GM23338 (cell line): ENCODE results near the gene S100A6. TPM values are rescaled to one million over a fixed set of nuclear protein-coding genes. Genes with fewer than 3 reads are reported as not detected.
A peak's percentile ranks its signal among the peaks of the same experiment; 100 is the strongest.

Experiments used
- ATAC-seq: fragments of 200-7000 bp; cut with Tn5 transposase; 3 replicates; pipeline ENCODE4 v1.9.1; 2020
- DNase-seq: peaks from one replicate; pipeline ENCODE4 v3.0.0-alpha.2; 2015; ENCODE audit warnings: low spot score
- H2AFZ ChIP-seq: fragments of 200-600 bp; sonication (generic); 2 replicates; pipeline ENCODE4 v1.8.0; 2016; ENCODE audit warnings: antibody characterized with exemption, mild to moderate bottlenecking, moderate library complexity
- H3F3A ChIP-seq: fragments of 200-600 bp; sonication (generic); replicated peaks from 2 replicates; pipeline ENCODE4 v1.8.0; 2017; ENCODE audit warnings: antibody characterized with exemption, mixed run types, low read depth
- H3K27ac ChIP-seq: fragments of 200-600 bp; sonication (generic); 2 replicates; pipeline ENCODE4 v1.6.1; 2016; ENCODE audit warnings: low read depth
- H3K27me3 ChIP-seq: fragments of 200-600 bp; sonication (generic); 2 replicates; pipeline ENCODE4 v1.8.0; 2016; ENCODE audit warnings: mild to moderate bottlenecking, mixed run types, moderate library complexity; ENCODE audit not compliant: insufficient read depth
- H3K36me3 ChIP-seq: fragments of 200-600 bp; sonication (generic); 2 replicates; pipeline ENCODE4 v1.8.0; 2016; ENCODE audit warnings: mild to moderate bottlenecking; ENCODE audit not compliant: insufficient read depth
- H3K4me1 ChIP-seq: fragments of 200-600 bp; sonication (generic); 2 replicates; pipeline ENCODE4 v1.8.0; 2016; ENCODE audit warnings: mild to moderate bottlenecking, moderate library complexity; ENCODE audit not compliant: insufficient read depth
- H3K4me2 ChIP-seq: fragments of 200-600 bp; sonication (generic); 2 replicates; pipeline ENCODE4 v1.7.1; 2017; ENCODE audit warnings: mixed run types
- H3K4me3 ChIP-seq: fragments of 200-600 bp; sonication (generic); 2 replicates; pipeline ENCODE4 v1.6.1; 2016; ENCODE audit warnings: mixed run types
- H3K79me2 ChIP-seq: fragments of 200-600 bp; sonication (generic); replicated peaks from 2 replicates; pipeline ENCODE4 v1.8.0; 2017; ENCODE audit warnings: mild to moderate bottlenecking; ENCODE audit not compliant: insufficient read depth
- H3K9me2 ChIP-seq: fragments of 200-600 bp; sonication (generic); 2 replicates; pipeline ENCODE4 v1.8.0; 2017; ENCODE audit not compliant: insufficient read depth
- H4K20me1 ChIP-seq: fragments of 200-600 bp; sonication (generic); replicated peaks from 2 replicates; pipeline ENCODE4 v1.8.0; 2017; ENCODE audit warnings: mild to moderate bottlenecking; ENCODE audit not compliant: insufficient read depth
- H3K27ac Mint-ChIP-seq: 2 replicates; pipeline ENCODE4 v1.8.0; 2020; ENCODE audit warnings: inconsistent platforms, mild to moderate bottlenecking, moderate library complexity, mixed read lengths
- H3K27me3 Mint-ChIP-seq: 3 replicates; pipeline ENCODE4 v1.8.0; 2022; ENCODE audit warnings: low read depth, mild to moderate bottlenecking, moderate library complexity, mixed read lengths, inconsistent platforms; ENCODE audit not compliant: insufficient read depth, poor library complexity
- H3K36me3 Mint-ChIP-seq: 3 replicates; pipeline ENCODE4 v1.8.0; 2021; ENCODE audit warnings: low read depth, mild to moderate bottlenecking, inconsistent platforms, moderate library complexity, mixed read lengths
- H3K4me1 Mint-ChIP-seq: 3 replicates; pipeline ENCODE4 v1.8.0; 2020; ENCODE audit warnings: mild to moderate bottlenecking, inconsistent platforms, mixed read lengths
- H3K4me3 Mint-ChIP-seq: 3 replicates; pipeline ENCODE4 v1.8.0; 2021; ENCODE audit warnings: moderate library complexity, mild to moderate bottlenecking, inconsistent platforms, mixed read lengths
- H3K9me3 Mint-ChIP-seq: 3 replicates; pipeline ENCODE4 v1.8.0; 2020; ENCODE audit warnings: moderate library complexity, mild to moderate bottlenecking, inconsistent platforms, mixed read lengths
- CTCF ChIP-seq, 2 experiments: fragments of 200-600 bp in 1 of 2; sonication (generic) in 1 of 2; conservative IDR thresholded peaks; 2 replicates each; pipeline versions ENCODE4 v1.5.1 to v1.6.1; 2016 to 2017; ENCODE audit warnings: antibody characterized with exemption in 2 of 2, low read depth in 2 of 2, mild to moderate bottlenecking in 2 of 2, moderate library complexity in 1 of 2
- EZH2 ChIP-seq: fragments of 200-600 bp; sonication (generic); IDR thresholded peaks from one replicate; pipeline ENCODE4 v1.8.0; 2017; ENCODE audit warnings: antibody characterized with exemption, mild to moderate bottlenecking, low read depth; ENCODE audit not compliant: unreplicated experiment
- EZH2phosphoT487 ChIP-seq: fragments of 200-600 bp; sonication (generic); IDR thresholded peaks from one replicate; pipeline ENCODE4 v1.8.1; 2018; ENCODE audit warnings: antibody characterized with exemption; ENCODE audit not compliant: unreplicated experiment
- JUNB ChIP-seq: IDR thresholded peaks from one replicate; pipeline ENCODE4 v1.6.1; 2016; ENCODE audit warnings: antibody characterized with exemption; ENCODE audit not compliant: unreplicated experiment
- NANOG ChIP-seq: IDR thresholded peaks from 2 replicates; pipeline ENCODE4 v1.6.1; 2016; ENCODE audit warnings: antibody characterized with exemption, borderline replicate concordance
- POLR2AphosphoS5 ChIP-seq: IDR thresholded peaks from 2 replicates; pipeline ENCODE4 v1.6.1; 2016; ENCODE audit warnings: antibody characterized with exemption, low read depth
- polyA plus RNA-seq: library from polyadenylated mRNA; unstranded; fragments of >200 nt; fragmentation: Nextera tagmentation; extraction: Ambion mirVana; gene quantifications from 2 replicates; pipeline ENCODE4 v1.2.1, GENCODE V29; 2016
- total RNA-seq: library from RNA; depleted of rRNA; stranded (reverse); fragments of >200 nt; shearing (Covaris generic); gene quantifications from 2 replicates; pipeline ENCODE4 v1.2.3, GENCODE V29; 2014
- TF ChIP-seq, protein P1 (sequence below): IDR thresholded peaks from 2 replicates; pipeline ENCODE4 v1.6.1; 2016; ENCODE audit warnings: antibody characterized with exemption

S100A6 gene
- total and polyA plus RNA-seq, 2 experiments from 2014 or later = 7.3 to 77.5 TPM

GRCh38 chr1:153538315-153538821, 2.6 kb upstream of the S100A6 start:
- DNase-seq (peak; percentile 85), ATAC-seq (peak; percentile 76)
- Histone ChIP-seq H2AFZ (peak overlapping the region; percentile 76; the same call in 1 of the 2 replicates), H4K20me1 (no peaks in the 10 kb centered on the region), H3F3A (peaks cover 6% of the 10 kb centered on the region; the same call in 1 of the 2 replicates), H3K4me3 (no peak overlapping the region), H3K4me2 (peak overlapping the region; percentile 60; the same call in 1 of the 2 replicates), H3K36me3 (no peaks in the 10 kb centered on the region), H3K27ac (peak overlapping the region; percentile 11; the same call in 1 of the 2 replicates), H3K79me2 (no peaks in the 10 kb centered on the region), H3K27me3 (peaks cover 32% of the 10 kb centered on the region), H3K4me1 (peaks cover 29% of the 10 kb centered on the region), H3K9me2 (peaks cover 6% of the 10 kb centered on the region; the same call in 1 of the 2 replicates)
- Mint-ChIP-seq H3K27ac (peak overlapping the region; percentile 29; the same call in 1 of the 2 replicates), H3K4me1 (peaks cover 31% of the 10 kb centered on the region), H3K4me3 (no peak overlapping the region), H3K9me3 (no peaks in the 10 kb centered on the region; the same call in 2 of the 3 replicates), H3K27me3 (peaks cover 36% of the 10 kb centered on the region), H3K36me3 (no peaks in the 10 kb centered on the region; the same call in 2 of the 3 replicates)
- TF ChIP-seq POLR2AphosphoS5 = peak; percentile 39; the same call in 1 of the 2 replicates
- TF ChIP-seq, protein P1, sequence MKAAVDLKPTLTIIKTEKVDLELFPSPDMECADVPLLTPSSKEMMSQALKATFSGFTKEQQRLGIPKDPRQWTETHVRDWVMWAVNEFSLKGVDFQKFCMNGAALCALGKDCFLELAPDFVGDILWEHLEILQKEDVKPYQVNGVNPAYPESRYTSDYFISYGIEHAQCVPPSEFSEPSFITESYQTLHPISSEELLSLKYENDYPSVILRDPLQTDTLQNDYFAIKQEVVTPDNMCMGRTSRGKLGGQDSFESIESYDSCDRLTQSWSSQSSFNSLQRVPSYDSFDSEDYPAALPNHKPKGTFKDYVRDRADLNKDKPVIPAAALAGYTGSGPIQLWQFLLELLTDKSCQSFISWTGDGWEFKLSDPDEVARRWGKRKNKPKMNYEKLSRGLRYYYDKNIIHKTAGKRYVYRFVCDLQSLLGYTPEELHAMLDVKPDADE = no peak
- TF ChIP-seq CTCF (conservative IDR thresholded peaks at IDR 0.05; ENCODE audit: low read depth in 2 of 2) = peak; percentile 9 to 22; a peak in 1 of 4 replicates

DNA sequence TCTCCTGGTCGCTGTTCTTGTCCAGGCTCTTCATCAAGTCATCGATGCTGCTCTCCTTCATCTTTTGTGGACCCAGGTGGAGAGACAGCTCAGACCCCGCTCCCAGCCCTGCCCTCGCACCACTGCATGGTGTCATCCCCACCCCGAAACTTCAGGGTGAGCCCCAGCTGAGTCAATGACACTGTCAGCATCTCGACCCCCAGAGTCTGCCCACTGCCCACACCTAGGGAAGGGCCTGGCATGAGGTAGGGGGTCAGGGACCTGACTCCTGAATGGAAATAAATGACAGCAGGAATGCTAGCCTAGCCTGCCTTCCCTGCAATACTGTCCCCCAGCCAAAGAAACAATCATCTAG, 1.6 kb upstream of the S100A6 start:
- Mint-ChIP-seq H3K4me1 (peaks cover 40% of the 10 kb centered on the region), H3K9me3 (no peaks in the 10 kb centered on the region), H3K36me3 (no peaks in the 10 kb centered on the region; the same call in 2 of the 3 replicates), H3K4me3 (no peak overlapping the region), H3K27me3 (peaks cover 35% of the 10 kb centered on the region), H3K27ac (no peak overlapping the region)
- Histone ChIP-seq H2AFZ (no peak overlapping the region), H3K79me2 (no peaks in the 10 kb centered on the region), H3K27ac (no peak overlapping the region), H3K9me2 (peaks cover 6% of the 10 kb centered on the region; the same call in 1 of the 2 replicates), H3K36me3 (no peaks in the 10 kb centered on the region), H3K27me3 (peaks cover 32% of the 10 kb centered on the region), H4K20me1 (no peaks in the 10 kb centered on the region), H3F3A (peaks cover 10% of the 10 kb centered on the region; the same call in 1 of the 2 replicates), H3K4me3 (no peak overlapping the region), H3K4me2 (no peak overlapping the region), H3K4me1 (peaks cover 32% of the 10 kb centered on the region)
- ATAC-seq (no peak), DNase-seq (no peak)
- TF ChIP-seq JUNB (no peak), POLR2AphosphoS5 (no peak), EZH2 (no peak), NANOG (no peak), EZH2phosphoT487 (no peak)
